ENCODE results near the gene KCNE5. TPM values are rescaled to one million over a fixed set of nuclear protein-coding genes. Genes with fewer than 3 reads are reported as not detected.

Gene KCNE5
- total RNA-seq, 1 experiment from 2014 or later, result 2.2 TPM

- Mint-ChIP-seq H3K27me3 (ENCODE audit: low read depth) (peaks cover 13% of the 10 kb centered on the region), H3K27ac (no peak overlapping the region), H3K4me1 (peaks cover 7% of the 10 kb centered on the region), H3K36me3 (no peaks in the 10 kb centered on the region; the same call in 1 of the 2 replicates), H3K4me3 (no peak overlapping the region), H3K9me3 (no peaks in the 10 kb centered on the region)
- no peak for ATAC-seq
- DNase-seq (ENCODE audit: low spot score), result no peak
- POLR2A ChIA-PET, result no interaction called here
- CTCF ChIA-PET, result no interaction called here
- TF ChIP-seq SMAD4 (CRISPR knock-in tag; IDR thresholded peaks at IDR 0.05), result no peak
- no peak for TF ChIP-seq FOXK1 (CRISPR knock-in tag; IDR thresholded peaks at IDR 0.05)
- TF ChIP-seq FOXP1 (CRISPR knock-in tag; IDR thresholded peaks at IDR 0.05; ENCODE audit: borderline replicate concordance), result no peak
- no peak for TF ChIP-seq CDX4 (CRISPR knock-in tag; IDR thresholded peaks at IDR 0.05; ENCODE audit: borderline replicate concordance)
- no peak for TF ChIP-seq ATF6 (CRISPR knock-in tag; IDR thresholded peaks at IDR 0.05)
- TF ChIP-seq PRDM15 (CRISPR knock-in tag; IDR thresholded peaks at IDR 0.05), result no peak
Measured at GRCh38 chrX:109622270-109622669, 2.7 kb downstream of the KCNE5 start.

GRCh38 chrX:109619771-109620170 lies 5.2 kb downstream of the KCNE5 start:
- H3K4me3 Mint-ChIP-seq, result no peak overlapping the region
- POLR2A ChIA-PET, result no interaction called here
- H3K27me3 Mint-ChIP-seq (ENCODE audit: low read depth), result peaks cover 13% of the 10 kb centered on the region
- no peak for TF ChIP-seq MLX (CRISPR knock-in tag; IDR thresholded peaks at IDR 0.05)
- no peak for TF ChIP-seq NR3C1 (CRISPR knock-in tag; conservative IDR thresholded peaks at IDR 0.05; ENCODE audit: low read depth)
- no peak overlapping the region for H3K27ac Mint-ChIP-seq
- H3K9me3 Mint-ChIP-seq, result no peaks in the 10 kb centered on the region
- DNase-seq (ENCODE audit: low spot score), result no peak
- peaks cover 7% of the 10 kb centered on the region for H3K4me1 Mint-ChIP-seq
- no peak for ATAC-seq
- H3K36me3 Mint-ChIP-seq, result no peaks in the 10 kb centered on the region
- CTCF ChIA-PET, result no interaction called here

GRCh38 chrX:109614951-109615350 lies 10.0 kb downstream of the KCNE5 start:
- H3K27me3 Mint-ChIP-seq (ENCODE audit: low read depth), result no peaks in the 10 kb centered on the region
- no peak overlapping the region for H3K4me3 Mint-ChIP-seq
- no peak for DNase-seq (ENCODE audit: low spot score)
- H3K9me3 Mint-ChIP-seq, result no peaks in the 10 kb centered on the region
- CTCF ChIA-PET, result interaction anchor here (1.0 to 1.6 kb wide), 2 partner anchors 20 to 129 kb away, joined by 3 to 6 read pairs; no protein-coding TSS in a partner anchor
- H3K4me1 Mint-ChIP-seq, result no peaks in the 10 kb centered on the region
- H3K27ac Mint-ChIP-seq, result no peak overlapping the region
- POLR2A ChIA-PET, result no interaction called here
- no peaks in the 10 kb centered on the region for H3K36me3 Mint-ChIP-seq
- ATAC-seq, result no peak
- TF ChIP-seq FOXJ3 (CRISPR knock-in tag; IDR thresholded peaks at IDR 0.05; ENCODE audit: borderline replicate concordance) (no peak), NR1H2 (CRISPR knock-in tag; IDR thresholded peaks at IDR 0.05) (no peak), NR3C1 (CRISPR knock-in tag; conservative IDR thresholded peaks at IDR 0.05; ENCODE audit: low read depth) (no peak), PRDM15 (CRISPR knock-in tag; IDR thresholded peaks at IDR 0.05) (no peak), ZNF425 (CRISPR knock-in tag; conservative IDR thresholded peaks at IDR 0.05) (no peak), GRHL2 (CRISPR knock-in tag; IDR thresholded peaks at IDR 0.05; ENCODE audit: insufficient replicate concordance, severe bottlenecking) (no peak), SMAD4 (CRISPR knock-in tag; IDR thresholded peaks at IDR 0.05) (no peak), ZSCAN18 (CRISPR knock-in tag; IDR thresholded peaks at IDR 0.05) (no peak), ZNF232 (CRISPR knock-in tag; IDR thresholded peaks at IDR 0.05) (no peak)
